GM20000 (cell line): ENCODE results near the gene PTPRN.
A peak's percentile ranks its signal among the peaks of the same experiment; 100 is the strongest.
"Not testable (repeated sequence)": the region's sequence is repeated elsewhere in the genome, so short reads cannot be mapped to it uniquely, and the experiment has no call there.

ENCODE experiments used
- DNase-seq: peaks from one replicate; pipeline ENCODE4 v3.0.0; 2012; ENCODE audit warnings: low spot score
- CTCF ChIP-seq: IDR thresholded peaks from 2 replicates; pipeline ENCODE4 v1.5.1; 2012; ENCODE audit warnings: mild to moderate bottlenecking, control low read depth; ENCODE audit errors: extremely low read depth, missing control alignments

The PTPRN gene

GRCh38 chr2:219289537-219290361, 19.5 kb downstream of the PTPRN start:
- no peak for DNase-seq
- no peak for TF ChIP-seq CTCF

- TF ChIP-seq CTCF: no peak
- no peak for DNase-seq
Measured at GRCh38 chr2:219289195-219289536, 20.0 kb downstream of the PTPRN start.

GRCh38 chr2:219287580-219288265, 21.5 kb downstream of the PTPRN start:
- TF ChIP-seq CTCF: no peak
- DNase-seq: peak; percentile 21

- not testable (repeated sequence) for DNase-seq
Measured at GRCh38 chr2:219287116-219287440, 22.1 kb downstream of the PTPRN start.

DNA sequence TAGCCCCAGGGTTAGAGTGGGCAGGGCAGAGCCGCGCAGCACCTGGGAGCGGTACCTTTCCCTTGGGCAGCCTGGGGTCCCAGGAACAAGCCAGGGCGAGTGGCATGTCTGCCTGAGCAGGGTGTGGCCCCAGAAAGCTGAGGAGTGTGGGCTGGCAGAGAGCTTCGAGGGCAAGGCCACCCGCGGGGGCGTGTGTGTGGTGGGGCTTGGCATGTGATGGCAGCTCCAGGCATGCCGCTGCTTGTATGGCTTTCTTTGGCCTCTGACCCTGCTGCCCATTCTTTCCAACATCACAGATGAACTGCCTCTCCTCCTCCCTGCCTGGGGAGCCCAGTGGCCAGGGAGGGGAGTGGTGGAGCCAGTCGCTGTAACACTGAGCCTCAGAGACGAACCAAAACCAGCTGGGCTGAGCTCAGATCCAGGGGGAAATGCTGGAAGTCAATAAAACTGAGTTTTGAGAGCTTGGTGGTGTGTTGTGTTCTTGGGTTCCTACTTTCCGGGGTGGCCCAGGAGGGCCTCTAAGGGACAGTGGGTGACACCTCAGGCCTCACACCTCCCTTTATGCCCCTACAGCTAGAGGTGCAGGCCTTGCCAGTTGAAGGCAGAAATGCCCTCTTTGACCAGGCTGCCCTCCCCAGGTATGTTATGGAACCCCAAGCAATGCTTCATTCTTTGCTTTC, 22.6 kb downstream of the PTPRN start:
- DNase-seq: peak; percentile 15

GRCh38 chr2:219285894-219286425, 23.2 kb downstream of the PTPRN start:
- TF ChIP-seq CTCF: no peak
- no peak for DNase-seq

More for the DNA sequence above, 22.6 kb downstream of the PTPRN start:
- TF ChIP-seq CTCF: no peak

GRCh38 chr2:219285373-219285735, 23.8 kb downstream of the PTPRN start:
- TF ChIP-seq CTCF: no peak
- DNase-seq: no peak
